D341Med (cell line): ENCODE measurements around the gene PIGQ.
"Not testable (repeated sequence)": the region's sequence is repeated elsewhere in the genome, so short reads cannot be mapped to it uniquely, and the experiment has no call there.

Source experiments
- DNase-seq: peaks from one replicate; pipeline ENCODE4 v3.0.0; 2012; ENCODE audit warnings: low spot score

The PIGQ gene

GRCh38 chr16:586047-586644 is 16.4 kb downstream of the PIGQ start:
- DNase-seq: no peak

DNA sequence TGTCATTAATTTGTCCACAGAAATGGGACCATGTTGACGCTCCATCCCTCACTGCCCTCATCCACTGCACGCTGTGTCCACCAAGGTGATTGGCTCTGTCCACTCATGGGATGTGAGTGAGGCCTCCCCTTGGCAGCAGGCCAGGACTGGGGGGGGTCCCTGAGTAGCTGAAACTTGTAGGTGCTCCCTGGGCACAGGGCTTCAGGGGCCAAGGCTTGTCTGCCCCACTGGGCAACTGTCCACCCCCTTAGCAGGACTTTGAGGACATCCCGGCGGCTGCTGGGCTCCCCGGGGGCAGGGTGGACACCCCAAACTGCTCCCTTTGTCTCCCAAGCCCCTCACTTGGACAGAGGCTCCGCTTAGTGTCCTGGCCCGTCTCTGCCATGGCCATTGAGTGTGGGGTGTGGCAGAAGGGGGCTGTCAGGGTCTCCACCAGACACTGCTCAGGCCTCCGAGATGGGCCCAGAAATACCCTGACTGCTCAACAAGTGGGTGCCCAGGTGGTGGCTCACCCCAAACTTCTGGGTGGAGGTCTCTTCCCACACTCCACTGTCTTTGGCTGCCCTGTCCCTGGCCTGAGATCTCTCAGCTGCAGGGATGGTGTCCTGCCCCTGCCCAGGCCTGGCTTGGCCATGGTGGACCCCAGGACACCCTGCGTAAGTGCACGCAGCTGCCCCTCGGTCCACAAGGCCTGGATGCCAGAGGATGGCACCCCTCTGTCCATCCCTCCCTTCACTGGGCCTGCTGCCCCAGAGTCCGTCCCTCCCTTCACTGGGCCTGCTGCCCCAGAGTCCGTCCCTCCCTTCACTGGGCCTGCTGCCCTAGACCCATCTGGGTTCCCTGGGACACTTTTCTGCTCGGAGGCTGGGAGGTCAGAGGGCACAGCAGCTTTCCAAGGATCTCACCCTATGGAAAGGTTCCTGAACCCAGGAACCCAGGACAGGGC is 17.1 kb downstream of the PIGQ start:
- no peak for DNase-seq

- no peak for DNase-seq
Observed at GRCh38 chr16:588639-588888, 18.8 kb downstream of the PIGQ start.

DNA sequence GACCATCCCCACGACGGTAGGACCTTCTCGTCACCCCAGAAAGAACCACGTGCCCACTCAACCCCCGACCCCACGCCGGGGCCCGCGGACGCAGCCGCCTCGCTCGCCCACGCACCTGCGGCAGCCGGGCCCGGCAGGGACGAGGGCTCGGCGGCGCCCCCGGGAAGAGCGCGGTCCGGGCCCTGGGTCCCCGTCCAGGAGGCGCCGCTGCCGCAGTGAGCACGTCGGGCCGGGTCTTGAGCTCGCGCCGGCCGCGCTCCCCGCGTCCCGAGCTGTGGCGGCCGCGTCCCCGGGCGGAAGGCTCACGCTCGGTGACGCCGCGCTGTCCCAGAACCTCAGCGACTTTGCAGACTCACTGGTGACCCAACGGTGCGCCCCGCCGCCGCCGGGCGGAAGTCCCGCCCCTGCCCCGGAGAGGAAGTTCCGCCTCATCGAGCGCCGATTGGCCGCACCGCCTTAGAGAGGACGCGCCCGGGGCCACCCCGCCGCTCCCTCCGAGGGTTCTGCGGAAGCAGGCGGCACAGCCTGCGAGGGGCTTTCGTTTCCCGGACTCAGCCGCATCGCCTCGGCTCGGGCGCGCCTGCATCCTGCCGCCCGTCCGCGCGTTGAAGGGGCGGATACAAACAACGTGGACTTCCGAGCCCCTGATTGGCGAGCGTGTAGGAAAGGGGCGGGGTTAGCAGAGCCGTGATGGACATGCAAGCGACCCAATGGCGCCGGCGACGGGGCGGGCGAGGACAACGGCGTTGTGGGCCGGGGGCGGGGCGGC is 19.3 kb downstream of the PIGQ start:
- peak; percentile 91 for DNase-seq

- DNase-seq: peak; percentile 98
Observed at GRCh38 chr16:589658-590187, 20.0 kb downstream of the PIGQ start, which contains the start of gene RAB40C. RAB40C (plus strand) TSS chr16:590066; CDS start chr16:590292, 226 bp downstream.

GRCh38 chr16:590188-590814 is 20.5 kb downstream of the PIGQ start:
- peak; percentile 57 for DNase-seq

- no peak for DNase-seq
Observed at GRCh38 chr16:590815-591200, 21.0 kb downstream of the PIGQ start.

GRCh38 chr16:591231-591630 is 21.5 kb downstream of the PIGQ start:
- no peak for DNase-seq

DNA sequence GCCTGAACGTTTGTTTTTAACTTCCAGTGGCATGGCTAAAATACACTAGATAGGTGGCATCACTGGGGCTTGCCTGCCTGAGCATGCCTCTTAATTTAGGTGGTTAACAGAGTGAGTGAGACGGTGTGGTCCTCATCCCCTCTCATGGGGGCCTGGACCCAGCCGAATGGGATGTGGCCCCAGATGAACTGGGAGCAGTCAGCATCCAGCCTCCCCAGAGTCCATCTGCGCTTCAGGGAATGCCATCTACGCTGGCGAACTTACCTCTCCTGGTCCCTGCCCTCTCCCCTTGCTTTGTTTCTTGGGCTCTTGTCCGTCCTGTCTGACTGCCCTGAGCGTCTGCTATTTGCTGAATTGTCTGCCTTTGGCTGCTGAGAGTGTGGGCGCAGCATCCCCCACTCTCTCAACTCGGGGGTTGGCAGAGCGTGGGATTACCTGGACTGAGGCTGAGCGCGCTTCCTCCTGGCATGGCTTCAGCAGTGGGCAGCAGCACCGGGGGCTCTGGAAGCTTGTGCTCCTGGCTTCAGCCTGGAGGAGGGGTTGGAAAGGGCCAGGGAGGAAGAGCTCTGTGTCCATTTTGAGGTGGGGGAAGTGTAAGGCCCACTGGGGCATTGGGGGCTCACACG is 22.2 kb downstream of the PIGQ start:
- no peak for DNase-seq

DNA sequence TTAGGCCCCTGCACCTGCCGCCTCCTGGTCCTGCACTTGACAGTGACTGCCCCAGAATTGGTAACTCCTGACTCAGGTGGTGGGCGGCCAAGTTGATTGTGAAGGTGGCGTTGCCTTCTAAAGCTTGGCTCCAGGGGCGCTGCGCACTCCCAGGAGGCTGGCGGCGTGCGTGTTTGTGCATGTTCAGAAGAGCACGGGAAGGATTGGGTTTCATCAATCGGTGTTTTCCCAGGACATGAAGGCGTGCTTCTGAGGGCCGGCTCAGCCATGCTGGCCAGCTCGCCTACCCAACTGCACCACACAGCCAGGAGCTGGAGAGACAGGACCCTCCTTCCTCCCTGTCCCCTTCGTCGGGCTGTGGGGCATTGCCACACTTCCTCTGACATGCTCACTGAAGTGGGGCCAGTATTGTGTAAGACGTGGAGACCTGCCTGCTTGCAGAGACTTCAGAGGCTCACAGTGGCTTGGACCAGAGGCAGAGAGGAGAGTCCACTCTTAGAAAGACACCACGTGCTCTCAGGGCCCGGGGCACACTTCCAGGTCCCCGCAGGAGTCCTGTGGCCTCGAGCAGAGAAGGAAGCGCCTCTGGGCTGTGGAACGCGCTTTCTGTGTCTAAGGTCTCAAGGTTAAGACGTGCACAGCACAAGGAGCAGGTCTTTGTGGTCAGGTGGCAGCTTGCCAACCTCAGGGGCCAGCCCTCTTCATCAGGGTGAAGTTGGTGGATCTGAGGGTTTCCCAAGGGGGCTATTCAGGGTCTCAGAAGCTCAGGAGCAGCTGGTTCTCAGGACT is 22.9 kb downstream of the PIGQ start:
- DNase-seq: no peak

DNA sequence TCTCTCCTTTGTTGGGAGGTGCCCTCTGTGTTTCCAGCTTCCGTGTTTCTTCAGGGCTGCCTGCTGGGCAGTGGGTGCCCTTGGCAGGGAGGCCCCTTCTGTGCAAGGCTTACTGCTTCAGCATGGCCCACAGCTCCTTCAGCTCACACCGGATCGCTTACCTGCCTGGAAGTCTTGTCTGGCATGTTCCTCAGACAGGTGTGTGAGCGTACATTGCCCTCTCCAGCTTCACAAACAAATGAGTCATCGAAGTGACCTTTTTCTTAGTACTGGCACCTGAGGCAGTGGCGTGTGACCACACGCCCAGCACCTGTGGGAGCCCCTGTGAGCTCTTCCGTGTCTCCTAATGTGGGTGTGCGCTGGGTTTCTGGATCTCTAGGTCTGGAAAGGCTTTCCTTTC is 23.6 kb downstream of the PIGQ start:
- DNase-seq: no peak

GRCh38 chr16:593807-594206 is 24.0 kb downstream of the PIGQ start:
- no peak for DNase-seq

- no peak for DNase-seq
Observed at GRCh38 chr16:595094-595528, 25.3 kb downstream of the PIGQ start.

DNA sequence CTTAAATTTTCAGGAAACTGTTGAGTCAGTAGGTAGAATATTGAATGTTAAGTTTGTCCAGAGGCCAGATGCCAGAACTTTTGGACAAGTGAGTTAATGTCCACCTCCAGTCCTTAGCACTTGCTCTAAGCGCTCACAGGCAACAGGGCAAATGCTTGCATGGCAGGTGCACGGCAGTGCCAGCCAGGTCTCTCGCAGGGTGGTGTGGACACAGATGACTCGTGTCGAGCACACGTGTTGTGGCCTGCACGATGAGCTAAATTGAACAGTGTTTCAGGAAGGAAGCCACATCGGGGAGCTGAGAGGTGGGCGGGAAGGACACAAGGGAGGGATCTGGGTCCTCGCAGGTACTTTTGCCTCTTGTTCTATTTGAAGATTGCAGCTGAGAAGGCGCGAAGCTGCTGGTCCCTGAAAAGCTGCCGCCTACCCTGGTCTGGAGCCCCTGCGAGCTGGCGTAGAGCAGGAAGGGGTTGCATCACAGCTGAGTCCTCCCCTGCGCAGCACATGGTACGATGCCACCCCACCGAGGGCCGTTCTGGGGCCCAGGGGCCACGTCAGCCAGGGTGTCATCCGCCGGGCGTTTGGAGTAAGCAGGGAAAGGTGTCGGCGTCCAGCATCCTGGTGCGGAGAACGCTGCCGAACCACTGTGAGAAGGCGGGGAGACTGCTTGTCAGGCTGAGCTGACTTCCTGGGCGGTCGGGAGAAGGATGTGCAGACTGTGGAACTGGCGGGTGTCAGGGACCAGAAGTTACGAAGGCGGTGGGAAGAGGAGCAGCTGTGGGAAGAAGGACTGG is 26.4 kb downstream of the PIGQ start:
- no peak for DNase-seq

DNA sequence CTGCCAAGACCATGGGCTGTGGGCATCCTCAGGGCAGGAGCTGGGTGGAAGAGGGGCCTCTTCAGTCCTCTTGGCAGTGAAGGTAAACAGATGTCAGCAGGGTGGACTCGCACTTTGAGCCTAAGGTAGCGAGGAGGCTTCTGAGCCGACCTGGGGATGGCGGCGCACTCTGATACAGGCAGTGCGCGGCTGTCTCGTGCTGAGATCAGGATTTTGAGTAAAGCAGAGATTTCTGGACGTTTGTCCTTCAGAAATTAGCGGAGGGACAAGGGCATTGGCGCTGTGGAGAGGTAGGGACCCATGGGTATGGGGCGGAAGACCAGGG is 26.9 kb downstream of the PIGQ start:
- DNase-seq: no peak

DNA sequence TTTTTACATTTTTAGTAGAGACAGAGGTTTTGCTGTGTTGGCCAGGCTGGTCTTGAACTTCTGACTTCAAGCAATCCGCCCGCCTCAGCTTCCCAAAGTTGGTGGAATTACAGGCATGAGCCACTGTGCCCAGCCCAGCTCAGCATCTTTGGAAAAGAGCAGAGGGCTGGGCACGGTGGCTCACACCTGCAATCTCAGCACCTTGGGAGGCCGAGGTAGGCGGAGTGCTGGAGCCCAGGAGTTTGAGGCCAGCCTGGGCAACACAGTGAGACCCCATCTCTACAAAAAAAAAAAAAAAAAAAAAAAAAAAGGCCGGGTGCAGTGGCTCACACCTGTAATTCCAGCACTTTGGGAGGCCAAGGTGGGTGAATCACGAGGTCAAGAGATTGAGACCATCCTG is 27.9 kb downstream of the PIGQ start:
- DNase-seq: not testable (repeated sequence)

DNA sequence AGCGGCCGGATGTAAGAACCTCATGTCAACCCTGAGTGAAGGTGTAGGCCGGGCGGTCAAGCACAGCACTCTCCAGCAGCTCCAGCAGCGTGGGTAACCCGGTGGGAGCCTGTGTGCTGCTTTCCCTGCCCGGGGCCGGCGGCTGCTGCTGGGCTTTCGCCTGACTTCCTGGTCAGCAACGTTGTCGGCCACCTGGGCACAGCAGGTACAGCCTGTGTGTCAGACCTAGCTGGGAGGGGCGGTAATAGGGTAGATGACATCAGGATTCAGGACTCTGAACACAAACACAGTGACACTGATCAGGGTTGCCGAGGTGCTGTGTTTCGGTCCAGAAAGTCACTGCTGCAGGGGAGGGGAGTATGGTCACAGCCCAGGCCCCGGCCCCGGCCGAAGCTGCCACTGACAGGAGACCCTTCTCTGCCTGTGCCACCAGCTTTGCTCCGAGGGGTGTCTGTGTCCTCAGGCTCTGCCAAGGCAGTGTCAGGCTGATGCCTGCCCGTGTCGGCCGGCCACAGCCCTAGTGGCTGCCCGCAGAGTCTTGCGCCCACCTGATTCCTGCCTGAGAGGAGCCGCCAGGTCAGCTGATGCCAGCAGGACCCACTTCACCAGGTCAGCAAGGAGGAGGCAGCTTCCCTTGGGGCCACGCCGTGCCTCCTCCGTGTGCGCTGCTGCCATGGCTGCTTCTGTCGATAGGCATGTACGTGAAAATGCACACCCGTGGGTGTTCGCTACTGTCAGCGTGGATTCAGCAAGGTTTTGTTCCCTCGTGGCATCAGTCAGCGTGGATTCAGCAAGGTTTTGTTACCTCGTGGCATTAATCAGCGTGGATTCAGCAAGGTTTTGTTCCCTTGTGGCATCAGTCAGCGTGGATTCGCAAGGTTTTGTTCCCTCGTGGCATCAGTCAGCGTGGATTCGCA is 29.3 kb downstream of the PIGQ start:
- DNase-seq: no peak

- DNase-seq: peak; percentile 72
Observed at GRCh38 chr16:600781-601180, 31.0 kb downstream of the PIGQ start.

GRCh38 chr16:603933-604332 is 34.2 kb downstream of the PIGQ start:
- DNase-seq: no peak
